Activated CD8-positive, alpha-beta memory T cell treated with anti-CD3 and anti-CD28 coated beads for 48 hours (primary cell): Measurements from ENCODE around the gene BCL6.
A peak's percentile ranks its signal among the peaks of the same experiment; 100 is the strongest.

Source experiments
- DNase-seq, 3 experiments: peaks; one replicate each; pipeline ENCODE4 v3.0.0-alpha.2; 2020; ENCODE audit warnings: low read depth in 2 of 3, low spot score in 2 of 3

The BCL6 gene

GRCh38 chr3:187739094-187739560 is 6.1 kb downstream of the BCL6 start:
- peak in 1 of 3 experiments; percentile 27 for DNase-seq

DNA sequence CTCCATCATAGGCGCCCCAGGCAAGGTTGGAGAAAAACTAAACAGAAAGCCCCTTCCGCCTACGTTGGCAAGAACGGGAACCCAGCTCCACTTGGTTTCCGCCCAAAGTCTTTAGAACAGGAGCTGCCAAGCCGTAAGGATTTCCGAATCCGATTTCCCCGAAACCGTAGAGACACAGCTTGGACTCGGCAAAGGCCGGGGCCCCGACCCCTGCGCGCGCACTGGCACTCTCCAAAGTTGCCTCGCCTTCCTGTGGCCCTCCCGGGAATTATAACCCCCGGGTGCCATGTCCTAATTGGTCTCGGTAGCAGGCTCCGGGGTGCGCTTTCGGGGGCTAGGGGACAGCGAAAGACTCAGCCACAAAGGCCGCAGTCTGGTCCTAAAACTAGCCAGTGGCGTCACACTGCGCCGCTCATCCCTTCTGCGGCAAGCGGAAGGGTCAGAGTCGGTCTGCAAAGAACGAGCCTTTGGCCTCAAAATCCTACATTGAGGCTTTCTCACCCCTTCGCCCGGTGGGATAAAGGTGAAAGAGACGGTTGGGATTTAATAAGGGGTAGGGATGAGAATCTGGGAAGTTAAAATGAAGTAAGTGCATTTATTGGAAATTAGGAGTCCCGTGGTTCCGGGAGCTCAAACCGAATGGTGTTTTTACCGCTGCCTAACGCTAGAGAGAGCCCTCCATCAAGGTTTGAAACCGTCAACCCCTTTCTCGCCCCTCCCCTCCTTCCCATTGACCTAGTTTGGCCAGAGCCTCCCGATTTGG is 6.8 kb downstream of the BCL6 start:
- peak in 2 of 3 experiments; percentile 42 to 50 for DNase-seq

DNA sequence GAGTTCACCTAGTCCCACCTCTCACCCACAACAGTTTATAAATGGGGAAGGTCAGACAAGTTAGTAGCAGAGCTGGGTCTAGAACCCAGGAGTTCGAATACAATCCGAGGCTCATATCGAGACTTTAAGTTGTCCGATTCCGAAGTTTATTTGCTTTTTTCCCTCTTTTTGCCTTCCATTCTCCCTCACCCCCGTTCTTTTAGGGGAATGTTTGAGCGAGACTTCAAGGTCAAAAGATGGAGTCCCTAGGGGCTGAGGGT is 7.3 kb downstream of the BCL6 start:
- DNase-seq: no peak

GRCh38 chr3:187737368-187738070 is 7.7 kb downstream of the BCL6 start:
- no peak for DNase-seq

- no peak for DNase-seq
Observed at GRCh38 chr3:187737006-187737367, 8.3 kb downstream of the BCL6 start.

DNA sequence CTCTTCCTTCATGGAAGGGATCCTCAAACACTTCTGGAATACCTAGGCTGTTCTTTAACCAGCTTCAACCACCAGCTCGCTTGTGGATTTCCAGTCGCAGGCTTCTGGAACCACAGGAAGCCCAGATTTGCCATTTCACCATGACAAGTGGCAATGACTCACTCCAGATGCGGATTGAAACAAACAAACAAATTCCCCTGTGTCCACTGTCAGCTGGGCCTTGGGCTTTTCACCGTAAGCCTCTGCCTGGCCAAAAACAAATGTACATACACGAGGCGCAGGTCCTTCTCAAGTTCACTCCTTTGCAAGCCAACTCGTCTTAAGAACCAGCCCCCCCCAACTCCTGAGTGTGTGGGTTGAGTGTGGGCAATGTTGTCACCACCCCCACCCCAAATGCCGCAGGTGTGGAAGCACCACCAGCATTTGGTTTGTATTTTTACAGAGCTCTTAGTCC is 8.8 kb downstream of the BCL6 start:
- no peak for DNase-seq

DNA sequence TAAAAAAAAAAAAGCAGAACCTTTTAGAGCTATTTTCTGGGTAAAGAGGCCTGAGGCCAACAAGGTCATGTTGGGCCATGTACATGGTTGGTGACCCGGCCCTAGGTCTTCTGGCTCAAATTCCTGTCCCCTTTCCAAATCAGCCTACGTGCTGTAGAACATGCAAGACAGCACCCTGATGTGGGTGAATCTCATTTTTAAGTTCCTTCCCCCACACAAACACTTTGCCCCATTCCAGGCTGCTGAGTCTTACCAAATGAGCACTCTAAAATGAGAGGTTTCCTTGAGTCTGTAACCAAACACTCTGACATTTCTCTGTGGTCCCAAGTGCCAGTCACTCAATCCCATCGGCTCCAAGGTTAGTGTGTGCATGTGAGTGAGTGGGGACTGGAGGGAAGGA is 9.4 kb downstream of the BCL6 start:
- no peak for DNase-seq

DNA sequence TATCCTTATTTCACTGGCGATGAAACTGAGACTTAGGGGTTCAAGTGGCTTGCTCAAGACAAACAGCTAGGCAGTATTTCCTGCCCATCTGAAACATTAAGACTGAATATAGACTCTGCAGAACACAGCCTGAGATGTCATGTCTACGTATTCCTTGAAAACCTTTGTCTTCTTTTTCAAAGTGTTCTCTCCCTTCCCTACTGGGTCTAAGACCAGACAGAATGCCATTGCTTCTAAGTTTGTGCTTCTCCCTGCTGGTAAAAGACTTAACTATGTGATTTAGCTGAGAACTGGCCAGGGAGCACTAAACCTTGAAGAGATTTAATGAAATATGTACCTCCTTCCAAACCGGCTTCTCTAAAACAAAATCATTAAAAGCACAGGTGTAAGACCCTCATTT is 9.9 kb downstream of the BCL6 start:
- no peak for DNase-seq

GRCh38 chr3:187734841-187735240 is 10.4 kb downstream of the BCL6 start:
- no peak for DNase-seq

- no peak for DNase-seq
Observed at GRCh38 chr3:187733371-187733770, 11.9 kb downstream of the BCL6 start.

DNA sequence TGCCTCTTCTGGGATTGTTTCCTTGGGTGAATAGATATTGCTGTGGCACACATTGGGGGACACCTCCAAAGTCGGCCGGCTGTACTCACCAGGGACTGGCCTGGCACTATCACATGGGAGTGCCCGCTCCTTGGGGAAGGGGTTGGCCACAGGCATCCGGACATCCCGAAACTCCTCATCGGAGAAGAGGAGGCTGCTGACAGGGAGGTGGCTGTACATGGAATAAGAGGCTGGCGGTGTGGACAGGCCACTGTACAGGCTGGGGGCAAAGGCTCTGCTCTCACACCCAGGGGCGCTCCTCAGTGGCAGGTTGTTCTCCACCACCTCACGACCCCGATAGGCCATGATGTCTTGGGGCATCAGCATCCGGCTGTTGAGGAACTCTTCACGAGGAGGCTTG is 15.7 kb downstream of the BCL6 start:
- DNase-seq: no peak

DNA sequence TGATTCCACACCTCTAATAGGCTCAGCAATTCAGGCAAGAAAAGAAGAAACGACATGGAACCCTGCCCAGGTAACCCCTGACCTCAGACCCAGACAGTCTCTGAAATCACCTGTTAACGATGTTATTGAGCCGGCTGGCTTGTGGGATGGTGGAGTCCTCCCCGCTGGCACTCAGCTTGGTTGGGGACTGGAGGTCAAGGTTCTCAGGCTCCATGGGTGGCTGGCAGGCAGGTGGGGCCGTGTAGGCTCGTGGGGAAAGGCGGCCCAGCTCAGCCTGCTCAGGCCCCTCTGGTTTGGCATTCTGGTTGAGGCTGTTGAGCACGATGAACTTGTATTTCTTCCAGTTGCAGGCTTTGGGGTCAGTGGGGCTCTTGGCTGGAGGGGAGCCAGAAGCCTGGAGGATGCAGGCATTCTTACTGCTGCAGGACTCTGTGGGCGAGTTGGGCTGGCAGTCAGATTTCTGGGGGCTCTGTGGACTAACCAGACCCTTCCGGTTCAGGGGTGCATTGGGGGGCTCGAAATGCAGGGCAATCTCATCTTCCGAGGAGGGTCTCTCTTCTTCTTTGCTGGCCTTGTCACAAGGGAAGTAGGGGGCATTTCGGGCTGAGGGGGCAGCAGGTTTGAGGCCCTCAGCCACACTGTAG is 16.2 kb downstream of the BCL6 start:
- DNase-seq: no peak

DNA sequence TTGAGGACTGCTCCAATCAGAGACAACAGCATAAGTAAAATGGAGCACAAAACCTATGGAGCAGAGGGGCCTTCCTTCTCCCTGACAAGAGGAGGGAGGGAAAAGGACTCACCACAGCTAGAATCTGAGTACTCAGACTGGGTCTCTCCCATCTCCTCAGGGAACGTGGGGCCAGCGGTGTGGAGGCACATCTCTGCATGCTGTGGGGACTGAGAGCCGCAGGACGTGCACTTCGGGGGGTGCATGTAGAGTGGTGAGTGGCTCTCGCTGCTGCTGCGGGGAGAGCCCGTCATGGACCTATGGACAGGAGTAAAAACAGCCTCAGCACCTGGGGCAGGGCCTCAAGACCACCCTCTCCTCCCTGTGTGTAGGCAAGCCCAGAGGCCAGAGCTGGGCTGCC is 17.0 kb downstream of the BCL6 start:
- DNase-seq: no peak

- DNase-seq: no peak
Observed at GRCh38 chr3:187726564-187726963, 18.7 kb downstream of the BCL6 start.

DNA sequence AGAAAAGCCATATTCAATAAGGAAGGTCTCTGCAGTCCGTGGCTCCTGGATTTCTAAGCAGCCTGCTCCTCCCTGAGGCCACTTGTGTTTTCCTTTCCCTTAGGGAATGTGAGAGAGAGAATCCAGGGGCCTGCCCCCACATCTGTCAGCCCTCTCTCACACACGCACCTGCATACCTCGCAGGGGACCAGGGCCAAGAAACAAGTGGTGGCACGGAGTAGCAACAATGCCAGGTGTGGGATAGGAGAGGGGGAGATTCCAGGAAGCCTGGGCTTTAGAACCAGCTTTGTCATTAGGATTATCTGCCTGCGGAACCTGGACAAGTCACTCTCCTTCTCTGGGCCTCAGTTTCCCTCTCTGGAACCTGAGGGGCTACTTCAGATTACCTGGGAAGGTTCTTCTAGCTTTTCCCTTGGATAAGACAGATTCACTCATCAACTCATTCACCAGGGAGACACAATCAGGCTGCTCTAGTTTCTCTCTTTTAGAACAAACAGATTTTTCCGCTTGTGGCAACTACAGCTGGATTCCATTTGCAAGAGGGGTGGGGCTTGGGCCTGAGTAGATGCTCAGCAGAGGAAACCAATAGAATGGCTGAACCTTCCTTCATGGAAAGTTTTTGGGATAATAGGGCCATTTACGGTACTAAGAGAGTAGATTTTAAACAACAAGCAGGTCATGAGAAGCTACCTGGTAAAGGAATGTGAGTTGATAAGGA is 19.5 kb downstream of the BCL6 start:
- DNase-seq: no peak

GRCh38 chr3:187725224-187725623 is 20.0 kb downstream of the BCL6 start:
- DNase-seq: no peak

- DNase-seq: no peak
Observed at GRCh38 chr3:187722206-187722612, 23.1 kb downstream of the BCL6 start.

DNA sequence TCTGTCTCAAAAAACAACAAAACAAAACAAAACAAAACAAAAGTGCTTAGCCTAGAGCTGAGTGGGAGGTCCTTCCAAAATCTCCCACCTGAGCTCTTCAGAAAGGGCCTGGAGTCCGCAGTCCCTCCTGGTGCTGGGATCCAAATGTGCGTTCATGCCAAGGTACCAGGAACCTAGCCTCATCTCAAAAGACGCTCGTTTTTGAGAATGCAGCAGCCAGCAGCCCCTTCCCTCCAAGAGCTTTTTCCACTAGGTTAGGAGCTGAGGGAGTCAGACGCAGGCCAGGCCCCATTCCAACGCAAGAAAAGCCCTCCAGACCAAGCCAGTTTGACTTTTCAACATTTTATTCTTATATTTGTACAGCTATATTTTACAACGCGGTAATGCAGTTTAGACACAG is 24.2 kb downstream of the BCL6 start:
- DNase-seq: no peak

DNA sequence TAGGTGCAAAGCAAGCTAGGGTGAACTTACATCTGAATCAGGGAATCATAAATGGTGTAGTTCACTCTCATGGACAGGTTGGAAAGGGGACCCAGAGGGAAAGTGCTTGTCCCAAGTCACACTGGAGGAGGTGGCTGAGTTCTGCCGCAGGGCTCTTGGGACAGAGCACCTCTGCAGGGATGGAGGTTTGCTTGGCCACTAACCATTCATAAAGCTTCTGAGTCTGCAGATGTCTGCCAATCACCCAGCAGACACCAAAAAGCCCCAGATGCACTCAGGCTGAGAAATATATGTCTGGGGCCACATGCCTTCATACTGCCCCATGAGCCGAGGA is 25.0 kb downstream of the BCL6 start:
- DNase-seq: no peak

DNA sequence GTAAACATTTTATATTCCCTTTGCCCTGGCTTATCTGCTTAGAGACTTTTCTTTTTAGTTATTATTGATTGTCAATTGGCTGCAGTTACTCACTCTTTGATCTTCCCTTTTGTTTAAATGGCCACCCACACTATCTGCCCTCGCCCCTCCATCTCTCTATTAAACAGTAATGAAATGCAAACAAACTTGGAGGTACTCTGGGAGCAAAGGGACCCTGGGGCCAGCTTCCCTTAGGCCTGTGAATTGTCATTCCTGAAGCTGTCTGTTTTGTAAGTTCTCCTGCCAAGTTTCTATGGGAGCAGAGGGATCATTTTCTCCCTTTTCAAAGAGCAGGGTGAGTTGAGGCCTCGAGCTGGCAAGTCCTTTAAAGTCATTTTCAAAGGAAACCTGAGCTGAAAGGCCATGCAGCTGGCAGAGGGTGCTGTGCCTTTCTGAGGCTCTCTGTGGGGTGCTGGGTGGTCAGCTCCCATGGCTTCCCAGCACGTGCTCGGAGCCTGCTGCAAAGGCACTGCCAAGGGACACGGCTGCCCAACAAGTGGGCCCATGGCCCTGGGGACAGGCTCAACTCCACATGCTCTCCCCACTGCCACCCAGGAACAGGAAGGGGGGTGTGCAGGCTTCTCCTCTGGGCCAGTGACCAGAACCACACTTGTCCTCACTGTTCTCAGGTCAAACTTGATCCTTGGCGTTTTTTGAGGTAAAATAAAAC is 25.5 kb downstream of the BCL6 start:
- no peak for DNase-seq

- no peak for DNase-seq
Observed at GRCh38 chr3:187718802-187719201, 26.5 kb downstream of the BCL6 start.
